NCI-H146 (cell line): ENCODE measurements around the gene TTYH1.

Experiments used
- DNase-seq: peaks from one replicate; lab custom pipeline; 2025; lab: John Stamatoyannopoulos, UW

Gene TTYH1

GRCh38 chr19:54392105-54392504 is 23.2 kb upstream of the TTYH1 start:
- DNase-seq = no peak

GRCh38 chr19:54393381-54393780 is 21.9 kb upstream of the TTYH1 start:
- DNase-seq = no peak

- no peak for DNase-seq
Observed at GRCh38 chr19:54395685-54396084, 19.6 kb upstream of the TTYH1 start.

GRCh38 chr19:54399189-54399588 is 16.1 kb upstream of the TTYH1 start:
- DNase-seq = no peak

- DNase-seq = no peak
Observed at GRCh38 chr19:54400913-54401312, 14.4 kb upstream of the TTYH1 start.

- no peak for DNase-seq
Observed at GRCh38 chr19:54403054-54403453, 12.2 kb upstream of the TTYH1 start.

GRCh38 chr19:54405628-54406027 is 9.6 kb upstream of the TTYH1 start:
- no peak for DNase-seq

- no peak for DNase-seq
Observed at GRCh38 chr19:54407780-54408179, 7.5 kb upstream of the TTYH1 start.

- DNase-seq = no peak
Observed at GRCh38 chr19:54408456-54409026, 6.7 kb upstream of the TTYH1 start.

- no peak for DNase-seq
Observed at GRCh38 chr19:54411033-54411432, 4.2 kb upstream of the TTYH1 start.

GRCh38 chr19:54412877-54413276 is 2.4 kb upstream of the TTYH1 start:
- no peak for DNase-seq

GRCh38 chr19:54414156-54414555 is 1.1 kb upstream of the TTYH1 start:
- DNase-seq = no peak

- no peak for DNase-seq
Observed at GRCh38 chr19:54415901-54416673, 823 bp downstream of the TTYH1 start.

GRCh38 chr19:54416695-54417491 is 1.6 kb downstream of the TTYH1 start:
- DNase-seq = no peak

- no peak for DNase-seq
Observed at GRCh38 chr19:54418030-54418929, 3.0 kb downstream of the TTYH1 start.

GRCh38 chr19:54418930-54419800 is 3.9 kb downstream of the TTYH1 start:
- DNase-seq = no peak

- DNase-seq = no peak
Observed at GRCh38 chr19:54420068-54420382, 4.8 kb downstream of the TTYH1 start.

- no peak for DNase-seq
Observed at GRCh38 chr19:54420383-54421168, 5.3 kb downstream of the TTYH1 start.

GRCh38 chr19:54421169-54421516 is 5.9 kb downstream of the TTYH1 start:
- no peak for DNase-seq

GRCh38 chr19:54421521-54421920 is 6.3 kb downstream of the TTYH1 start:
- DNase-seq = no peak
